ENCODE data around the gene SNRPE. TPM values are rescaled to one million over a fixed set of nuclear protein-coding genes. Genes with fewer than 3 reads are reported as not detected.

Gene SNRPE
- total and polyA plus RNA-seq, 2 donors (not counting 3 experiments of a cell fraction or from before 2014, with no cell fraction given) = 196 to 219 TPM

DNA sequence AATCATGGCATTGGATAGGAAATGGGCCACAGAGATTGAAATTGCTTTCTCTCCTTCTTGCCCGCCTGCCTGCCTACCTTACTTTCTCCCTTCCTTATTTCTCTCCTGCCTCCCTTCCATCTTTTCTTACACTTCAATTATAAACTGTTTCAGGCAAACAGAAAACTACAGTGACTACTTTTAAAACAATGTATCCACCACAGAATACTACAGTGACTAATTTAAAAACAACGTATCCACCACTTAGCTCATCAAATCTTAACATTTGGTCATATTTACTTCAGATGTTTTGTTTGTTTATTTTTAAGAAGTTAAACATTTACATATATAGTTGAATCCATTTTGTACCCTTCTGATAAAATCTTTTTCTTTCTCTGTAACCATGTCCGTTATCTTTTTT lies 54.4 kb downstream of the SNRPE start:
- FAIRE-seq = no peak

DNA sequence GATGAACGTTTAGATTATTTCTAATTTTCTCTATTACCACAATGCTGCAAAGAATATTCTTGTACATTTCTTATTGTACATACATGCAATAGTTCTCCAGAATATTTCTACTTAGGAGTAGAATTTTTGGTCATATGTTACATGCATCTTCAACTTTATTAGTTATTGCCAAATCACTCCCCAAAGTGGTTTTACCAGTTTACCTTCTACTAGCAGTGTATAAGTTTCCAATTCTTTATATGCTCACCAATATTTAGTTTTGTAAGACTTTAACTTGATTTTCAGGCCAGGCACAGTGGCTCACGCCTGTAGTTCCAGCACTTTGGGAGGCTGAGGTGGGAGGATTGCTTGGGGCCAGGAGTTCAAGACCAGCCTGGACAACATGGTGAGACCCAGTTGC lies 55.4 kb downstream of the SNRPE start:
- H3K4me3 ChIP-seq (replicated peaks in 1 of 3; ENCODE audit: insufficient read depth in 1 of 3, low read depth in 1 of 3, low read length in 3 of 3) = no peak overlapping the region

More for the DNA sequence above, 54.4 kb downstream of the SNRPE start:
- ChIA-PET POLR2A (no interaction called here), CTCF (no interaction called here)
- no peak overlapping the region for H3K27ac ChIP-seq (ENCODE audit: insufficient read depth, low read depth, low read length)
- BruUV-seq (replicated peaks) = no TSS peak
- H3K4me3 ChIP-seq (replicated peaks in 1 of 3; ENCODE audit: insufficient read depth in 1 of 3, low read depth in 1 of 3, low read length in 3 of 3) = no peak overlapping the region
- intact Hi-C loops (cut with micrococcal nuclease) (no loop called here), dilution Hi-C loops (cut with MboI; ENCODE audit: extremely low pct_ligation_motif_present, low sequenced_read_pairs) (no loop called here)
- no peak for DNase-seq (ENCODE audit: low read depth, low spot score)
- no peaks in the 10 kb centered on the region for H3K36me3 ChIP-seq (ENCODE audit: control insufficient read depth in 2 of 2, extremely low read depth in 1 of 2, insufficient read depth in 2 of 2, low read length in 2 of 2)
- no peak overlapping the region for H3K4me2 ChIP-seq (ENCODE audit: insufficient read depth, low read length)
- H3K79me2 ChIP-seq (ENCODE audit: control insufficient read depth, insufficient read depth, low read length) = no peaks in the 10 kb centered on the region
- H3K9me1 ChIP-seq (replicated peaks; ENCODE audit: control insufficient read depth, extremely low read depth, insufficient read depth, low read length) = no peaks in the 10 kb centered on the region
- H4K20me1 ChIP-seq (replicated peaks; ENCODE audit: control insufficient read depth, extremely low read depth, insufficient read depth, low read length) = no peaks in the 10 kb centered on the region
- H3K9me3 ChIP-seq (replicated peaks; ENCODE audit: control insufficient read depth, insufficient read depth, low read length) = no peaks in the 10 kb centered on the region
- H3K4me1 ChIP-seq (ENCODE audit: control insufficient read depth, extremely low read depth, insufficient read depth, low read length) = no peaks in the 10 kb centered on the region
- H3K9ac ChIP-seq (replicated peaks; ENCODE audit: extremely low read depth, insufficient read depth, low read length) = no peak overlapping the region
- no peak for TF ChIP-seq GATA2 (IDR thresholded peaks at IDR 0.05; ENCODE audit: insufficient read depth, insufficient read length, low read depth, low read length)
- TF ChIP-seq, protein P1, sequence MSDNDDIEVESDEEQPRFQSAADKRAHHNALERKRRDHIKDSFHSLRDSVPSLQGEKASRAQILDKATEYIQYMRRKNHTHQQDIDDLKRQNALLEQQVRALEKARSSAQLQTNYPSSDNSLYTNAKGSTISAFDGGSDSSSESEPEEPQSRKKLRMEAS (IDR thresholded peaks at IDR 0.05; ENCODE audit: insufficient read depth, insufficient read length) = no peak
- TF ChIP-seq, protein P2, sequence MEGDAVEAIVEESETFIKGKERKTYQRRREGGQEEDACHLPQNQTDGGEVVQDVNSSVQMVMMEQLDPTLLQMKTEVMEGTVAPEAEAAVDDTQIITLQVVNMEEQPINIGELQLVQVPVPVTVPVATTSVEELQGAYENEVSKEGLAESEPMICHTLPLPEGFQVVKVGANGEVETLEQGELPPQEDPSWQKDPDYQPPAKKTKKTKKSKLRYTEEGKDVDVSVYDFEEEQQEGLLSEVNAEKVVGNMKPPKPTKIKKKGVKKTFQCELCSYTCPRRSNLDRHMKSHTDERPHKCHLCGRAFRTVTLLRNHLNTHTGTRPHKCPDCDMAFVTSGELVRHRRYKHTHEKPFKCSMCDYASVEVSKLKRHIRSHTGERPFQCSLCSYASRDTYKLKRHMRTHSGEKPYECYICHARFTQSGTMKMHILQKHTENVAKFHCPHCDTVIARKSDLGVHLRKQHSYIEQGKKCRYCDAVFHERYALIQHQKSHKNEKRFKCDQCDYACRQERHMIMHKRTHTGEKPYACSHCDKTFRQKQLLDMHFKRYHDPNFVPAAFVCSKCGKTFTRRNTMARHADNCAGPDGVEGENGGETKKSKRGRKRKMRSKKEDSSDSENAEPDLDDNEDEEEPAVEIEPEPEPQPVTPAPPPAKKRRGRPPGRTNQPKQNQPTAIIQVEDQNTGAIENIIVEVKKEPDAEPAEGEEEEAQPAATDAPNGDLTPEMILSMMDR (IDR thresholded peaks at IDR 0.05; ENCODE audit: extremely low read depth in 1 of 2, insufficient read depth in 1 of 2, low read depth in 1 of 2, low read length in 2 of 2) = no peak
- no peak for TF ChIP-seq JUN (IDR thresholded peaks at IDR 0.05; ENCODE audit: borderline replicate concordance, insufficient read depth, insufficient read length, low read depth)
- no peak for TF ChIP-seq MYC (IDR thresholded peaks at IDR 0.05; ENCODE audit: low read depth, low read length)
- no peak for TF ChIP-seq POLR2AphosphoS5 (IDR thresholded peaks at IDR 0.05; ENCODE audit: insufficient read depth, low read depth, low read length)
- no peak overlapping the region for H2AFZ ChIP-seq (ENCODE audit: low read depth, low read length)
- H3K27me3 ChIP-seq (ENCODE audit: control insufficient read depth in 2 of 2, insufficient read depth in 2 of 2, low read length in 2 of 2) = no peaks in the 10 kb centered on the region

More for the DNA sequence above, 55.4 kb downstream of the SNRPE start:
- Histone ChIP-seq H3K27ac (ENCODE audit: insufficient read depth, low read depth, low read length) (no peak overlapping the region), H3K9me3 (replicated peaks; ENCODE audit: control insufficient read depth, insufficient read depth, low read length) (no peaks in the 10 kb centered on the region), H3K27me3 (ENCODE audit: control insufficient read depth in 2 of 2, insufficient read depth in 2 of 2, low read length in 2 of 2) (no peaks in the 10 kb centered on the region), H3K36me3 (ENCODE audit: control insufficient read depth in 2 of 2, extremely low read depth in 1 of 2, insufficient read depth in 2 of 2, low read length in 2 of 2) (no peaks in the 10 kb centered on the region), H3K4me1 (ENCODE audit: control insufficient read depth, extremely low read depth, insufficient read depth, low read length) (no peaks in the 10 kb centered on the region), H2AFZ (ENCODE audit: low read depth, low read length) (no peak overlapping the region), H3K4me2 (ENCODE audit: insufficient read depth, low read length) (no peak overlapping the region), H3K9ac (replicated peaks; ENCODE audit: extremely low read depth, insufficient read depth, low read length) (no peak overlapping the region), H4K20me1 (replicated peaks; ENCODE audit: control insufficient read depth, extremely low read depth, insufficient read depth, low read length) (no peaks in the 10 kb centered on the region), H3K9me1 (replicated peaks; ENCODE audit: control insufficient read depth, extremely low read depth, insufficient read depth, low read length) (no peaks in the 10 kb centered on the region), H3K79me2 (ENCODE audit: control insufficient read depth, insufficient read depth, low read length) (no peaks in the 10 kb centered on the region)
- DNase-seq (ENCODE audit: low read depth, low spot score) (no peak), FAIRE-seq (no peak)
- POLR2A ChIA-PET = no interaction called here
- dilution Hi-C loops (cut with MboI; ENCODE audit: extremely low pct_ligation_motif_present, low sequenced_read_pairs) (no loop called here), intact Hi-C loops (cut with micrococcal nuclease) (no loop called here)
- BruUV-seq (replicated peaks) = no TSS peak
- no peak for TF ChIP-seq EZH2 (IDR thresholded peaks at IDR 0.05; ENCODE audit: borderline replicate concordance, low read depth, low read length, severe bottlenecking)
- TF ChIP-seq GATA2 (IDR thresholded peaks at IDR 0.05; ENCODE audit: insufficient read depth, insufficient read length, low read depth, low read length) = no peak
- TF ChIP-seq FOS (IDR thresholded peaks at IDR 0.05; ENCODE audit: borderline replicate concordance, insufficient read depth, low read length) = no peak
- no peak for TF ChIP-seq MYC (IDR thresholded peaks at IDR 0.05; ENCODE audit: low read depth, low read length)
- TF ChIP-seq JUN (IDR thresholded peaks at IDR 0.05; ENCODE audit: borderline replicate concordance, insufficient read depth, insufficient read length, low read depth) = no peak
- TF ChIP-seq POLR2AphosphoS5 (IDR thresholded peaks at IDR 0.05; ENCODE audit: insufficient read depth, low read depth, low read length) = no peak
- TF ChIP-seq POLR2A (IDR thresholded peaks at IDR 0.05; ENCODE audit: low read depth, low read length) = no peak
- TF ChIP-seq, protein P2 (IDR thresholded peaks at IDR 0.05; ENCODE audit: extremely low read depth in 1 of 2, insufficient read depth in 1 of 2, low read depth in 1 of 2, low read length in 2 of 2) = no peak
- TF ChIP-seq, protein P1 (IDR thresholded peaks at IDR 0.05; ENCODE audit: insufficient read depth, insufficient read length) = no peak
- CTCF ChIA-PET = no interaction called here
